GM12878 (cell line): ENCODE measurements around the gene RAG1. TPM values are rescaled to one million over a fixed set of nuclear protein-coding genes. Genes with fewer than 3 reads are reported as not detected.

ENCODE experiments used
- ATAC-seq: fragments of 200-7000 bp; cut with Tn5 transposase; 3 replicates; pipeline ENCODE4 v1.9.1; 2020; ENCODE audit warnings: mild to moderate bottlenecking, moderate library complexity
- BruUV-seq: library from RNA; stranded (reverse); fragments of 400-500 nt; replicated peaks from 2 replicates; lab custom pipeline; 2021; lab: Mats Ljungman, UMichigan
- CTCF ChIA-PET: fragments of 300-600 bp; sonication (Branson Sonifier 250); formaldehyde crosslinking; extraction: SDS; loops from one replicate; lab custom pipeline; 2021; ENCODE audit warnings: inconsistent platforms; lab: Yijun Ruan, JAX
- POLR2A ChIA-PET: fragments of 350-600 bp; formaldehyde crosslinking; extraction: SDS; loops from one replicate; lab custom pipeline; 2021; ENCODE audit warnings: inconsistent platforms; lab: Charles Lee
- RAD21 ChIA-PET: fragments of 300-600 bp; sonication (Branson Sonifier 250); formaldehyde crosslinking; loops from one replicate; lab custom pipeline; 2023; ENCODE audit warnings: antibody characterized with exemption; ENCODE audit not compliant: unreplicated experiment; lab: Charles Lee
- SMC1A ChIA-PET: fragments of 300-600 bp; sonication (Branson Sonifier 250); formaldehyde crosslinking; loops from one replicate; lab custom pipeline; 2023; ENCODE audit not compliant: unreplicated experiment, uncharacterized antibody; lab: Charles Lee
- DNase-seq: peaks from one replicate; pipeline ENCODE4 v3.0.0-alpha.2; 2011; ENCODE audit warnings: low read depth, low spot score
- FAIRE-seq: peaks from 3 replicates; lab custom pipeline; 2011; peaks lifted over from hg19 to GRCh38; lab: Jason Lieb, UNC
- H2AFZ ChIP-seq: 2 replicates; pipeline ENCODE4 v1.6.0; 2011; ENCODE audit warnings: low read depth, low read length, control low read depth; ENCODE audit not compliant: control insufficient read depth
- H3K27ac ChIP-seq: 2 replicates; pipeline ENCODE4 v1.5.1; 2011; ENCODE audit warnings: control low read depth; ENCODE audit not compliant: control insufficient read depth, insufficient read depth
- H3K27me3 ChIP-seq, 2 experiments: replicated peaks in 1 of 2; 2 replicates each; pipeline versions ENCODE4 v1.6.0 to v1.6.1; 2011; ENCODE audit warnings: low read length in 1 of 2; ENCODE audit not compliant: control insufficient read depth in 2 of 2, insufficient read depth in 2 of 2
- H3K36me3 ChIP-seq, 2 experiments: 2 replicates each; pipeline ENCODE4 v1.5.1; 2011; ENCODE audit warnings: low read length in 1 of 2; ENCODE audit not compliant: control insufficient read depth in 2 of 2, insufficient read depth in 2 of 2
- H3K4me1 ChIP-seq: 2 replicates; pipeline ENCODE4 v1.6.1; 2011; ENCODE audit warnings: mild to moderate bottlenecking, low read length, moderate library complexity, mixed read lengths; ENCODE audit not compliant: control insufficient read depth, insufficient read depth
- H3K4me2 ChIP-seq: 2 replicates; pipeline ENCODE4 v1.6.0; 2011; ENCODE audit warnings: control low read depth; ENCODE audit not compliant: control insufficient read depth, insufficient read depth
- H3K4me3 ChIP-seq: fragments of 200-600 bp; sonication (generic); 2 replicates; pipeline ENCODE4 v1.5.1; 2016
- H3K79me2 ChIP-seq: 2 replicates; pipeline ENCODE4 v1.6.0; 2011; ENCODE audit warnings: low read length; ENCODE audit not compliant: control insufficient read depth, insufficient read depth
- H3K9ac ChIP-seq: 2 replicates; pipeline ENCODE4 v1.8.0; 2011; ENCODE audit warnings: low read length, control low read depth, mixed read lengths; ENCODE audit not compliant: control insufficient read depth, insufficient read depth
- H3K9me3 ChIP-seq: replicated peaks from 3 replicates; pipeline ENCODE4 v1.5.1; 2011; ENCODE audit warnings: mild to moderate bottlenecking, low read length; ENCODE audit not compliant: control insufficient read depth, insufficient read depth
- H4K20me1 ChIP-seq: 2 replicates; pipeline ENCODE4 v1.6.0; 2011; ENCODE audit not compliant: control insufficient read depth, insufficient read depth
- ASH2L ChIP-seq: fragments of 300-600, 200-600 bp; sonication (generic); IDR thresholded peaks from 2 replicates; pipeline ENCODE4 v1.6.1; 2017; ENCODE audit warnings: low read depth, mild to moderate bottlenecking, borderline replicate concordance
- BCL11A ChIP-seq: IDR thresholded peaks from 2 replicates; pipeline ENCODE4 v1.6.1; 2011; ENCODE audit warnings: low read depth, low read length
- CHD2 ChIP-seq: IDR thresholded peaks from 2 replicates; pipeline ENCODE4 v1.6.1; 2011; ENCODE audit warnings: low read depth, low read length, improper control_type of control experiment, borderline replicate concordance
- HSF1 ChIP-seq: fragments of 150-350 bp; IDR thresholded peaks from 2 replicates; pipeline ENCODE4 v1.6.1; 2014; ENCODE audit warnings: mild to moderate bottlenecking, low read depth, low read length
- MTA2 ChIP-seq: fragments of 450-650 bp; IDR thresholded peaks from 2 replicates; pipeline ENCODE4 v1.6.1; 2016; ENCODE audit warnings: low read depth, mild to moderate bottlenecking, moderate library complexity
- NRF1 ChIP-seq: conservative IDR thresholded peaks from 2 replicates; pipeline ENCODE4 v1.6.1; 2011; ENCODE audit warnings: mild to moderate bottlenecking, low read depth, low read length, improper control_type of control experiment
- PAX5 ChIP-seq: IDR thresholded peaks from 2 replicates; pipeline ENCODE4 v1.6.1; 2011; ENCODE audit warnings: low read depth, low read length, borderline replicate concordance
- POLR2AphosphoS5 ChIP-seq: IDR thresholded peaks from 2 replicates; pipeline ENCODE4 v1.6.1; 2011; ENCODE audit warnings: mild to moderate bottlenecking, low read length, inconsistent platforms
- RAD21 ChIP-seq: IDR thresholded peaks from 2 replicates; pipeline ENCODE4 v1.6.1; 2011; ENCODE audit warnings: mild to moderate bottlenecking, low read depth, low read length, moderate library complexity; ENCODE audit not compliant: insufficient read depth
- SMC3 ChIP-seq: IDR thresholded peaks from 2 replicates; pipeline ENCODE4 v1.6.1; 2011; ENCODE audit warnings: low read length, improper control_type of control experiment, borderline replicate concordance
- ZNF622 ChIP-seq: fragments of 450-650 bp; IDR thresholded peaks from 2 replicates; pipeline ENCODE4 v1.6.1; 2017; ENCODE audit warnings: mild to moderate bottlenecking, inconsistent platforms
- WGBS: methylation state at CpG from one replicate; pipeline ENCODE4 v1.1.6; 2016; ENCODE audit warnings: low lambda C conversion rate; ENCODE audit not compliant: insufficient replicate concordance, insufficient coverage; ENCODE audit errors: missing lambda C conversion rate; 5-methylcytosine and 5-hydroxymethylcytosine counted together
- in situ Hi-C: fragments of 300-500 bp; cut with MboI; formaldehyde crosslinking; loops from 9 replicates; pipeline ENCODE4 v1.14.3; 2018; ENCODE audit warnings: mixed read lengths
- intact Hi-C: fragments of 100-400 bp; cut with micrococcal nuclease; formaldehyde crosslinking; loops from one replicate; pipeline ENCODE4 v1.14.2; 2022; ENCODE audit not compliant: unreplicated experiment
- polyA plus RNA-seq, 11 experiments: library from polyadenylated mRNA; depleted of rRNA in 4 of 11; unstranded in 6 of 11; stranded (reverse) in 5 of 11; fragments of >200 nt; fragmentation: Nextera tagmentation in 4 of 11; fragmentation: Illumina TruSeq in 1 of 11; extraction: Ambion mirVana in 4 of 11; extraction: Trizol in 1 of 11; gene quantifications; 1 replicate in 1 of 11; 2 replicates in 10 of 11; pipeline versions ENCODE4 v1.2.1 to v1.2.3, GENCODE V29; 2011 to 2016; ENCODE audit warnings: inconsistent platforms in 2 of 11, missing spikeins in 2 of 11, low read depth in 1 of 11
- total RNA-seq, 4 experiments: library from RNA; depleted of rRNA in 3 of 4; stranded (reverse); fragments of >200 nt in 3 of 4; fragmentation: Illumina TruSeq in 1 of 4; extraction: Trizol in 1 of 4; gene quantifications; 2 replicates each; pipeline versions ENCODE4 v1.2.1 to v1.2.3, GENCODE V29; 2013 to 2021
- TF ChIP-seq, protein P1 (sequence below): IDR thresholded peaks from 2 replicates; pipeline ENCODE4 v1.6.1; 2012; ENCODE audit warnings: low read depth, low read length, improper control_type of control experiment

RAG1 gene
- total and polyA plus RNA-seq, 10 of the 15 experiments (the other 5 are each of a cell fraction or from before 2014, with no cell fraction given) = 0.01 to 0.44 (median 0.05) TPM; not detected in 3

GRCh38 chr11:36534276-36534840, 33.4 kb upstream of the RAG1 start:
- no peaks in the 10 kb centered on the region for H3K36me3 ChIP-seq
- no peaks in the 10 kb centered on the region for H4K20me1 ChIP-seq
- TF ChIP-seq CHD2 = no peak
- no peak for TF ChIP-seq PAX5
- no peak for TF ChIP-seq HSF1
- TF ChIP-seq, protein P1, sequence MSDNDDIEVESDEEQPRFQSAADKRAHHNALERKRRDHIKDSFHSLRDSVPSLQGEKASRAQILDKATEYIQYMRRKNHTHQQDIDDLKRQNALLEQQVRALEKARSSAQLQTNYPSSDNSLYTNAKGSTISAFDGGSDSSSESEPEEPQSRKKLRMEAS = no peak
- no peak for TF ChIP-seq SMC3
- TF ChIP-seq MTA2 = no peak
- TF ChIP-seq ASH2L = no peak
- no peak for TF ChIP-seq BCL11A
- no peak for TF ChIP-seq RAD21
- no peak for TF ChIP-seq ZNF622
- no peak for TF ChIP-seq POLR2AphosphoS5
- TF ChIP-seq NRF1 = no peak
- intact Hi-C loops = loop anchor here (10.0 kb wide), 1 partner anchor 60 kb away; no protein-coding TSS in a partner anchor
- CTCF ChIA-PET = interaction anchor here (1.2 kb wide), 1 partner anchor 24 kb away, joined by 3 read pairs; the partner anchor contains the start of gene TRAF6
- no peak overlapping the region for H3K9ac ChIP-seq
- in situ Hi-C loops = no loop called here
- no peak overlapping the region for H3K4me3 ChIP-seq
- RAD21 ChIA-PET = no interaction called here
- no peak overlapping the region for H3K4me2 ChIP-seq
- SMC1A ChIA-PET = no interaction called here
- POLR2A ChIA-PET = no interaction called here
- H3K27me3 ChIP-seq = no peaks in the 10 kb centered on the region
- DNase-seq = no peak
- H3K9me3 ChIP-seq = no peaks in the 10 kb centered on the region
- FAIRE-seq = no peak
- no peak overlapping the region for H3K27ac ChIP-seq
- WGBS = 28% methylated on average over 3 of the region's 3 CpGs
- no TSS peak for BruUV-seq
- no peaks in the 10 kb centered on the region for H3K4me1 ChIP-seq
- no peak overlapping the region for H2AFZ ChIP-seq
- no peaks in the 10 kb centered on the region for H3K79me2 ChIP-seq
- ATAC-seq = no peak
